ENCODE data around the gene SPIN1.

GRCh38 chr9:88339317-88339716 lies 48.9 kb upstream of the SPIN1 start:
- TF ChIP-seq, protein P1, sequence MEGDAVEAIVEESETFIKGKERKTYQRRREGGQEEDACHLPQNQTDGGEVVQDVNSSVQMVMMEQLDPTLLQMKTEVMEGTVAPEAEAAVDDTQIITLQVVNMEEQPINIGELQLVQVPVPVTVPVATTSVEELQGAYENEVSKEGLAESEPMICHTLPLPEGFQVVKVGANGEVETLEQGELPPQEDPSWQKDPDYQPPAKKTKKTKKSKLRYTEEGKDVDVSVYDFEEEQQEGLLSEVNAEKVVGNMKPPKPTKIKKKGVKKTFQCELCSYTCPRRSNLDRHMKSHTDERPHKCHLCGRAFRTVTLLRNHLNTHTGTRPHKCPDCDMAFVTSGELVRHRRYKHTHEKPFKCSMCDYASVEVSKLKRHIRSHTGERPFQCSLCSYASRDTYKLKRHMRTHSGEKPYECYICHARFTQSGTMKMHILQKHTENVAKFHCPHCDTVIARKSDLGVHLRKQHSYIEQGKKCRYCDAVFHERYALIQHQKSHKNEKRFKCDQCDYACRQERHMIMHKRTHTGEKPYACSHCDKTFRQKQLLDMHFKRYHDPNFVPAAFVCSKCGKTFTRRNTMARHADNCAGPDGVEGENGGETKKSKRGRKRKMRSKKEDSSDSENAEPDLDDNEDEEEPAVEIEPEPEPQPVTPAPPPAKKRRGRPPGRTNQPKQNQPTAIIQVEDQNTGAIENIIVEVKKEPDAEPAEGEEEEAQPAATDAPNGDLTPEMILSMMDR (IDR thresholded peaks at IDR 0.05) = no peak
- no peak for TF ChIP-seq POLR2A (IDR thresholded peaks at IDR 0.05)
